ENCODE measurements around the gene TMEM247.

The TMEM247 gene

GRCh38 chr2:46490521-46491141, 11.3 kb downstream of the TMEM247 start:
- no peak for DNase-seq

GRCh38 chr2:46492301-46492700, 12.9 kb downstream of the TMEM247 start:
- no peak for DNase-seq

GRCh38 chr2:46493241-46493970, 14.0 kb downstream of the TMEM247 start:
- no peak for DNase-seq

GRCh38 chr2:46493971-46494250, 14.5 kb downstream of the TMEM247 start:
- DNase-seq = no peak

GRCh38 chr2:46494596-46494995, 15.2 kb downstream of the TMEM247 start:
- no peak for DNase-seq

GRCh38 chr2:46495231-46496030, 16.1 kb downstream of the TMEM247 start:
- no peak for DNase-seq

- no peak for DNase-seq
Measured at GRCh38 chr2:46497766-46498165, 18.4 kb downstream of the TMEM247 start.

GRCh38 chr2:46498681-46499080, 19.3 kb downstream of the TMEM247 start:
- DNase-seq = no peak

GRCh38 chr2:46499392-46499785, 20.0 kb downstream of the TMEM247 start:
- no peak for DNase-seq

GRCh38 chr2:46500801-46501200, 21.4 kb downstream of the TMEM247 start:
- no peak for DNase-seq

GRCh38 chr2:46502291-46502885, 23.0 kb downstream of the TMEM247 start:
- no peak for DNase-seq

- DNase-seq = no peak
Measured at GRCh38 chr2:46503686-46504085, 24.3 kb downstream of the TMEM247 start.

- no peak for DNase-seq
Measured at GRCh38 chr2:46504221-46504620, 24.9 kb downstream of the TMEM247 start.

GRCh38 chr2:46504685-46505471, 25.5 kb downstream of the TMEM247 start:
- DNase-seq = no peak

- no peak for DNase-seq
Measured at GRCh38 chr2:46505472-46505783, 26.1 kb downstream of the TMEM247 start.

GRCh38 chr2:46506131-46506706, 26.9 kb downstream of the TMEM247 start:
- DNase-seq = no peak

- no peak for DNase-seq
Measured at GRCh38 chr2:46508312-46508711, 28.9 kb downstream of the TMEM247 start.

GRCh38 chr2:46508759-46509158, 29.4 kb downstream of the TMEM247 start:
- no peak for DNase-seq

GRCh38 chr2:46509804-46510203, 30.4 kb downstream of the TMEM247 start:
- DNase-seq = no peak

GRCh38 chr2:46510598-46511177, 31.3 kb downstream of the TMEM247 start:
- DNase-seq = no peak

GRCh38 chr2:46512185-46512584, 32.8 kb downstream of the TMEM247 start:
- DNase-seq = no peak

- no peak for DNase-seq
Measured at GRCh38 chr2:46514738-46515137, 35.4 kb downstream of the TMEM247 start.

All from NCI-H2029 treated with DMSO at 0.1 percent for 48 hours (cell line).